ENCODE data around the gene DYNC1H1. TPM values are rescaled to one million over a fixed set of nuclear protein-coding genes. Genes with fewer than 3 reads are reported as not detected.

The DYNC1H1 gene
- total RNA-seq, 1 donor from 2014 or later: 591 TPM

GRCh38 chr14:102095231-102095870, 131.0 kb downstream of the DYNC1H1 start:
- peak; percentile 31 for DNase-seq (ENCODE audit: low read depth)
- H3K27me3 ChIP-seq (ENCODE audit: insufficient read depth, low read length): no peaks in the 10 kb centered on the region
- no peak overlapping the region for H2AFZ ChIP-seq (ENCODE audit: low read depth, low read length)
- H3K36me3 ChIP-seq (ENCODE audit: insufficient read depth, low read length): no peaks in the 10 kb centered on the region
- peaks cover 15% of the 10 kb centered on the region for H3K4me1 Mint-ChIP-seq (ENCODE audit: low read depth, unreplicated experiment)
- peak overlapping the region; percentile 6 for H3K27ac Mint-ChIP-seq (ENCODE audit: unreplicated experiment)
- H3K36me3 Mint-ChIP-seq (ENCODE audit: low read depth, unreplicated experiment): no peaks in the 10 kb centered on the region
- H3K4me3 ChIP-seq (ENCODE audit: insufficient read depth, low read depth, low read length): no peak overlapping the region
- TF ChIP-seq CTCF (IDR thresholded peaks at IDR 0.05; ENCODE audit: insufficient read depth, low read depth, low read length) (no peak), EZH2 (IDR thresholded peaks at IDR 0.05; ENCODE audit: insufficient read depth, low read length) (no peak)
- H3K27me3 Mint-ChIP-seq (ENCODE audit: low read depth, unreplicated experiment): no peaks in the 10 kb centered on the region
- H3K9me3 Mint-ChIP-seq (ENCODE audit: unreplicated experiment): no peaks in the 10 kb centered on the region
- H4K20me1 ChIP-seq (ENCODE audit: insufficient read depth, low read length): no peaks in the 10 kb centered on the region
- no peaks in the 10 kb centered on the region for H3K79me2 ChIP-seq (ENCODE audit: insufficient read depth, low read length)
- FAIRE-seq: no peak
- H3K9me3 ChIP-seq (ENCODE audit: insufficient read depth, low read depth, low read length): no peaks in the 10 kb centered on the region
- H3K4me2 ChIP-seq (ENCODE audit: low read length): peak overlapping the region; percentile 81
- H3K4me1 ChIP-seq (ENCODE audit: insufficient read depth, low read length): peaks cover 21% of the 10 kb centered on the region
- peak overlapping the region; percentile 23 for H3K9ac ChIP-seq (ENCODE audit: low read length)
- peak overlapping the region; percentile 48 for H3K27ac ChIP-seq (ENCODE audit: low read depth, low read length)
- H3K4me3 Mint-ChIP-seq (ENCODE audit: unreplicated experiment): peak overlapping the region; percentile 40

- no peak overlapping the region for H3K4me3 ChIP-seq (ENCODE audit: insufficient read depth, low read depth, low read length)
- Mint-ChIP-seq H3K9me3 (ENCODE audit: unreplicated experiment) (peaks cover under 1% of the 10 kb centered on the region), H3K4me1 (ENCODE audit: low read depth, unreplicated experiment) (peaks cover 15% of the 10 kb centered on the region), H3K27me3 (ENCODE audit: low read depth, unreplicated experiment) (no peaks in the 10 kb centered on the region), H3K4me3 (ENCODE audit: unreplicated experiment) (peak overlapping the region; percentile 72), H3K27ac (ENCODE audit: unreplicated experiment) (peak overlapping the region; percentile 48), H3K36me3 (ENCODE audit: low read depth, unreplicated experiment) (no peaks in the 10 kb centered on the region)
- H3K4me2 ChIP-seq (ENCODE audit: low read length): peak overlapping the region; percentile 81
- peaks cover 21% of the 10 kb centered on the region for H3K4me1 ChIP-seq (ENCODE audit: insufficient read depth, low read length)
- no peak for FAIRE-seq
- no peaks in the 10 kb centered on the region for H3K36me3 ChIP-seq (ENCODE audit: insufficient read depth, low read length)
- H3K27ac ChIP-seq (ENCODE audit: low read depth, low read length): no peak overlapping the region
- H3K9me3 ChIP-seq (ENCODE audit: insufficient read depth, low read depth, low read length): no peaks in the 10 kb centered on the region
- TF ChIP-seq EZH2 (IDR thresholded peaks at IDR 0.05; ENCODE audit: insufficient read depth, low read length) (no peak), CTCF (IDR thresholded peaks at IDR 0.05; ENCODE audit: insufficient read depth, low read depth, low read length) (no peak)
- H2AFZ ChIP-seq (ENCODE audit: low read depth, low read length): peak overlapping the region; percentile 73
- no peaks in the 10 kb centered on the region for H3K79me2 ChIP-seq (ENCODE audit: insufficient read depth, low read length)
- H4K20me1 ChIP-seq (ENCODE audit: insufficient read depth, low read length): no peaks in the 10 kb centered on the region
- DNase-seq (ENCODE audit: low read depth): no peak
- H3K9ac ChIP-seq (ENCODE audit: low read length): peak overlapping the region; percentile 23
- H3K27me3 ChIP-seq (ENCODE audit: insufficient read depth, low read length): no peaks in the 10 kb centered on the region
Measured at GRCh38 chr14:102095871-102096568, 131.6 kb downstream of the DYNC1H1 start.

Data from astrocyte (in vitro differentiated cells and primary cell).